B cell (primary cell): Measurements from ENCODE around the gene PIK3CB. TPM values are rescaled to one million over a fixed set of nuclear protein-coding genes. Genes with fewer than 3 reads are reported as not detected.

ENCODE experiments used
- ATAC-seq: fragments of 200-7000 bp; cut with Tn5 transposase; one replicate; pipeline ENCODE4 v1.10.0; 2021; ENCODE audit warnings: low read depth, mild to moderate bottlenecking, moderate number of reproducible peaks, moderate library complexity
- CTCF ChIA-PET: fragments of 350-600 bp; sonication (Branson Sonifier 250); formaldehyde crosslinking; loops from one replicate; lab custom pipeline; 2021; ENCODE audit warnings: antibody characterized with exemption, inconsistent platforms; lab: Charles Lee
- POLR2A ChIA-PET: fragments of 350-600 bp; sonication (Branson Sonifier 250); formaldehyde crosslinking; loops from one replicate; lab custom pipeline; 2021; ENCODE audit warnings: antibody characterized with exemption; lab: Charles Lee
- DNase-seq: peaks from one replicate; pipeline ENCODE4 v3.0.0; 2013
- H2AFZ ChIP-seq: 2 replicates; pipeline ENCODE4 v1.6.1; 2012; ENCODE audit warnings: mild to moderate bottlenecking, low read depth, low read length; ENCODE audit not compliant: insufficient read depth, poor library complexity, severe bottlenecking
- H3K27ac ChIP-seq, 2 donors: 1 replicate in 1 of 2; 2 replicates in 1 of 2; pipeline ENCODE4 v1.5.1; 2012 to 2013; ENCODE audit warnings: low read length in 2 of 2, mild to moderate bottlenecking in 2 of 2, moderate library complexity in 1 of 2
- H3K27me3 ChIP-seq, 4 experiments: fragments of 200-600 bp in 1 of 4; sonication (generic) in 1 of 4; replicated peaks in 1 of 4; 1 replicate in 2 of 4; 2 replicates in 2 of 4; pipeline versions ENCODE4 v1.6.1 to v1.7.0; 2013 to 2016; ENCODE audit warnings: low read length in 3 of 4, mild to moderate bottlenecking in 2 of 4, mixed read lengths in 1 of 4, moderate library complexity in 1 of 4; ENCODE audit not compliant: insufficient read depth in 4 of 4, control insufficient read depth in 3 of 4; ENCODE audit errors: control extremely low read depth in 1 of 4
- H3K36me3 ChIP-seq, 2 experiments: replicated peaks in 1 of 2; 1 replicate in 1 of 2; 2 replicates in 1 of 2; pipeline versions ENCODE4 v1.6.1 to v1.7.1; 2013; ENCODE audit warnings: low read length in 1 of 2; ENCODE audit not compliant: insufficient read depth in 2 of 2, control insufficient read depth in 1 of 2; ENCODE audit errors: control extremely low read depth in 1 of 2, extremely low read depth in 1 of 2
- H3K4me1 ChIP-seq, 2 donors: fragments of 200-600 bp in 1 of 2; sonication (generic) in 1 of 2; 1 replicate in 1 of 2; 2 replicates in 1 of 2; pipeline versions ENCODE4 v1.5.1 to v1.6.1; 2013 to 2017; ENCODE audit warnings: low read length in 2 of 2; ENCODE audit not compliant: control insufficient read depth in 2 of 2, insufficient read depth in 2 of 2
- H3K4me2 ChIP-seq: replicated peaks from 2 replicates; pipeline ENCODE3; 2012; ENCODE audit warnings: mild to moderate bottlenecking, low read depth, low read length; ENCODE audit not compliant: poor library complexity, severe bottlenecking
- H3K4me3 ChIP-seq, 5 experiments: fragments of 200-600 bp in 1 of 5; sonication (generic) in 1 of 5; 1 replicate in 3 of 5; 2 replicates in 2 of 5; pipeline versions ENCODE4 v1.5.1 to v1.7.0; 2011 to 2016; ENCODE audit warnings: low read length in 4 of 5, mild to moderate bottlenecking in 4 of 5, low read depth in 2 of 5, control low read depth in 1 of 5, moderate library complexity in 1 of 5; ENCODE audit not compliant: insufficient read depth in 1 of 5; ENCODE audit errors: control extremely low read depth in 1 of 5, extremely low read depth in 1 of 5
- H3K79me2 ChIP-seq: fragments of 200-600 bp; sonication (generic); one replicate; pipeline ENCODE4 v1.6.0; 2016; ENCODE audit warnings: low read length; ENCODE audit not compliant: control insufficient read depth, insufficient read depth
- H3K9ac ChIP-seq: fragments of 200-600 bp; sonication (generic); 2 replicates; pipeline ENCODE4 v1.6.1; 2017; ENCODE audit warnings: mild to moderate bottlenecking, low read length, moderate library complexity
- H3K9me3 ChIP-seq, 3 donors: one replicate each; pipeline versions ENCODE4 v1.6.1 to v1.7.1; 2013; ENCODE audit warnings: low read length in 2 of 3; ENCODE audit not compliant: control insufficient read depth in 2 of 3, insufficient read depth in 1 of 3; ENCODE audit errors: control extremely low read depth in 1 of 3
- H4K20me1 ChIP-seq: 2 replicates; pipeline ENCODE4 v1.6.0; 2012; ENCODE audit warnings: mild to moderate bottlenecking, low read length; ENCODE audit not compliant: insufficient read depth, control insufficient read depth, poor library complexity, severe bottlenecking
- H3K27ac Mint-ChIP-seq: one replicate; pipeline ENCODE4 v1.8.0; 2021; ENCODE audit warnings: mixed read lengths
- H3K27me3 Mint-ChIP-seq: one replicate; pipeline ENCODE4 v1.8.0; 2021; ENCODE audit warnings: mixed read lengths
- H3K4me1 Mint-ChIP-seq: one replicate; pipeline ENCODE4 v1.8.0; 2021; ENCODE audit warnings: mixed read lengths
- H3K4me3 Mint-ChIP-seq: one replicate; pipeline ENCODE4 v1.8.0; 2021; ENCODE audit warnings: mixed read lengths
- H3K9me3 Mint-ChIP-seq: one replicate; pipeline ENCODE4 v1.8.0; 2022; ENCODE audit warnings: mixed read lengths; ENCODE audit not compliant: insufficient read depth
- EZH2 ChIP-seq: IDR thresholded peaks from 2 replicates; pipeline ENCODE4 v1.6.1; 2012; ENCODE audit warnings: borderline replicate concordance, low read depth, mild to moderate bottlenecking, moderate library complexity, low read length; ENCODE audit not compliant: insufficient read depth, poor library complexity, severe bottlenecking
- WGBS: methylation state at CpG from one replicate; pipeline ENCODE4 v1.1.5; 2013; ENCODE audit warnings: missing lambda C conversion rate; ENCODE audit not compliant: insufficient coverage; 5-methylcytosine and 5-hydroxymethylcytosine counted together
- intact Hi-C: fragments of 100-400 bp; cut with micrococcal nuclease; formaldehyde crosslinking; loops from one replicate; pipeline ENCODE4 v1.10.0; 2022
- polyA plus RNA-seq: library from polyadenylated mRNA; depleted of rRNA; stranded (reverse); fragments of >200 nt; gene quantifications from 2 replicates; pipeline ENCODE4 v1.2.3, GENCODE V29; 2012
- total RNA-seq, 2 donors: library from RNA; stranded (reverse); fragments of 120-200 nt in 1 of 2; gene quantifications; 1 replicate in 1 of 2; 2 replicates in 1 of 2; pipeline versions ENCODE4 v1.2.3 to v1.2.4, GENCODE V29; 2013 to 2022
- TF ChIP-seq, protein P1 (sequence below): fragments of 200-600 bp; IDR thresholded peaks from one replicate; pipeline ENCODE4 v1.8.0; 2022; ENCODE audit warnings: antibody characterized with exemption, mild to moderate bottlenecking

PIK3CB gene
- total and polyA plus RNA-seq, 2 donors (not counting 1 experiment from before 2014, with no cell fraction given) = 3.6 to 29.4 TPM

DNA sequence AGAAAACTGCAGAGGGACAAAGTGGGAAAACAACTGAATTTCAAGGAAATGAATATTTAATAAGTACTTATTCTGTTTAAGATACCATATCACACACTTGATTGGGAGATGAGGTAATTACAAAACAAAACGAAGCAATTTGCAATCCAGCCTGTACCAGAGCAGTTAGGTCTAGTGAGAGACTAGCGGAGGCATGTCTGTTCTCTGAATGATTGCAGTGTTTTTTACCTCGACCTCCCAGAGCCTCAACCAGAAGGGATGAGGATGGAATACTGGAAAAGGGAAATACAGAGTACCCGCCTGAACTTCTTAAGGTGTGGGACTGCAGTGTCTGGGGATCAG is 59.5 kb downstream of the PIK3CB start:
- Mint-ChIP-seq H3K4me3 (no peak overlapping the region), H3K27me3 (no peaks in the 10 kb centered on the region), H3K4me1 (peaks cover 4% of the 10 kb centered on the region), H3K9me3 (no peaks in the 10 kb centered on the region), H3K27ac (no peak overlapping the region)
- Histone ChIP-seq H3K4me1 (no peaks in the 10 kb centered on the region), H3K9me3 (peaks cover 0 to 7% (median 0%) of the 10 kb centered on the region in 3 donors), H2AFZ (no peak overlapping the region), H3K79me2 (peaks cover 3% of the 10 kb centered on the region), H3K27ac (no peak overlapping the region), H3K9ac (no peak overlapping the region), H4K20me1 (no peaks in the 10 kb centered on the region), H3K4me3 (no peak overlapping the region), H3K27me3 (no peaks in the 10 kb centered on the region), H3K4me2 (no peak overlapping the region), H3K36me3 (peaks cover 0 to 3% of the 10 kb centered on the region in 2 experiments)
- DNase-seq (no peak), ATAC-seq (no peak)
- intact Hi-C loops = no loop called here
- TF ChIP-seq, protein P1, sequence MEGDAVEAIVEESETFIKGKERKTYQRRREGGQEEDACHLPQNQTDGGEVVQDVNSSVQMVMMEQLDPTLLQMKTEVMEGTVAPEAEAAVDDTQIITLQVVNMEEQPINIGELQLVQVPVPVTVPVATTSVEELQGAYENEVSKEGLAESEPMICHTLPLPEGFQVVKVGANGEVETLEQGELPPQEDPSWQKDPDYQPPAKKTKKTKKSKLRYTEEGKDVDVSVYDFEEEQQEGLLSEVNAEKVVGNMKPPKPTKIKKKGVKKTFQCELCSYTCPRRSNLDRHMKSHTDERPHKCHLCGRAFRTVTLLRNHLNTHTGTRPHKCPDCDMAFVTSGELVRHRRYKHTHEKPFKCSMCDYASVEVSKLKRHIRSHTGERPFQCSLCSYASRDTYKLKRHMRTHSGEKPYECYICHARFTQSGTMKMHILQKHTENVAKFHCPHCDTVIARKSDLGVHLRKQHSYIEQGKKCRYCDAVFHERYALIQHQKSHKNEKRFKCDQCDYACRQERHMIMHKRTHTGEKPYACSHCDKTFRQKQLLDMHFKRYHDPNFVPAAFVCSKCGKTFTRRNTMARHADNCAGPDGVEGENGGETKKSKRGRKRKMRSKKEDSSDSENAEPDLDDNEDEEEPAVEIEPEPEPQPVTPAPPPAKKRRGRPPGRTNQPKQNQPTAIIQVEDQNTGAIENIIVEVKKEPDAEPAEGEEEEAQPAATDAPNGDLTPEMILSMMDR = no peak
- TF ChIP-seq EZH2 = no peak
- ChIA-PET CTCF (no interaction called here), POLR2A (no interaction called here)
- 86% methylated on average over 1 of the region's 4 CpGs for WGBS

DNA sequence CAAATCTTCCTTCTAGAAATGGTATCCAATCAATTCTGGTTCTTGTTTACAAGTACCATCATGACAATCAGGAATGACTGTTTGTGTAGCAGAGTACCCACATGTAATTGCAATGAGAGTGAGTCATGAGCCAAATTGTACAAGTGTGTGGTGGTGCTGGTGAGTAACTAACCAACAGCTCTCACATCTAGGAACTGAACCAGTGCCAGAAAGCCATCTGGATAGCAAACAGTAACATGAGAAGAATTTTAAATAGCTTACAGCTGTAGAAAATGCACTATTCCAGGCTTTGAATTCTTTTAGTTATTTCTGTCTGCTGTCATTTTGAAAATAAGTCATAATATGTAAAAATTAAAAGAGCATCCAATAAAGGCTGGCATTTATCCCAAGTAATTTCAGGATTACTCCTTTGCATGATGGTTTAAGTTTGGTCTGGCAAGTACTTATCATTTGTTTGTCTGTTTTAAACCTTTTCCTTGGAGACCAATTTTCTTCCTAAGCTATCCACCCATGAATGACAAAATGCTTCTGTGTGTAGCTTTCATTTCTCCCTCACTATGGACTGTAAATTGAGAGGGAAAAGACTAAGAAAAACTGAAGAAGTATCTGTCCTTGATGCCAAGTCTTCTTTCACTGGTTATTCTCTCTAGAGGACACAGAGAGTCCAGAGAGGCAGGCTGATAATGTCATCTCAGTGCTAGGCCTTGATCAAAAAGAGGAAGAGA is 60.0 kb downstream of the PIK3CB start:
- no peak for TF ChIP-seq EZH2
- TF ChIP-seq, protein P1 = no peak
- H3K9ac ChIP-seq = no peak overlapping the region
- Mint-ChIP-seq H3K4me3 (no peak overlapping the region), H3K9me3 (no peaks in the 10 kb centered on the region), H3K4me1 (peaks cover 4% of the 10 kb centered on the region), H3K27me3 (no peaks in the 10 kb centered on the region), H3K27ac (no peak overlapping the region)
- H3K36me3 ChIP-seq = peaks cover 0 to 3% of the 10 kb centered on the region in 2 experiments
- no peaks in the 10 kb centered on the region for H3K4me1 ChIP-seq
- ChIA-PET POLR2A (no interaction called here), CTCF (no interaction called here)
- H3K79me2 ChIP-seq = peaks cover 3% of the 10 kb centered on the region
- H2AFZ ChIP-seq = no peak overlapping the region
- ATAC-seq = no peak
- intact Hi-C loops = no loop called here
- H3K27me3 ChIP-seq = no peaks in the 10 kb centered on the region
- H3K9me3 ChIP-seq = peaks cover 0 to 7% (median 0%) of the 10 kb centered on the region in 3 donors
- no peak overlapping the region for H3K27ac ChIP-seq
- no peak overlapping the region for H3K4me3 ChIP-seq
- no peak overlapping the region for H3K4me2 ChIP-seq
- no peaks in the 10 kb centered on the region for H4K20me1 ChIP-seq
- DNase-seq = no peak
